ENCODE data around the gene FRY. TPM values are rescaled to one million over a fixed set of nuclear protein-coding genes. Genes with fewer than 3 reads are reported as not detected.
A peak's percentile ranks its signal among the peaks of the same experiment; 100 is the strongest.
"Not testable (repeated sequence)": the region's sequence is repeated elsewhere in the genome, so short reads cannot be mapped to it uniquely, and the experiment has no call there.

The FRY gene
- 2.4 and 5.7 TPM in 2 replicates for total RNA-seq (2014; rRNA removed; shearing (Covaris generic))

GRCh38 chr13:32031025-32031814, at the start of gene FRY:
Gene FRY, plus strand, starts transcription at chr13:32031774. Its CDS starts 22 bp downstream, at chr13:32031796.
- DNase-seq (ENCODE audit: low read depth) = peak; percentile 70

GRCh38 chr13:31982124-31982523, 49.5 kb upstream of the FRY start:
- peak; percentile 28 for DNase-seq (ENCODE audit: low read depth)

DNA sequence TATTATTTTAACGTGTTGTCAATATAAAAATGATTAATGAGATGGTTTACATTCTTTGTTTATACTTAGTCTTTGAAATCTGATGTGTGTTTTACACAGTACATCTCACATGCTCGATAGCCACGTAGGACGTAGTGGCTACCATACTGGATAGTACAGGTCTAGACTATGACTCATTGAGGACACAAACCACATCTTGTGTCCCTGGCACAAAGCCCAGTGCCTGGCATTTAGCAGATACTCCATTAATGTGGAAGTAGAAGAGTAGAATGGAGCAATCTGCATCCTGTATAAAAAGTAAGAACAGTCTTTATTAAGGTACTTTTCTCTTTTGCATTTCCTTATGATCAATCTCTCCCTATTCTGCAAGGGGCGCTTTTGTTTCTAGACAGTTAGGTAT, 49.0 kb upstream of the FRY start:
- DNase-seq (ENCODE audit: low read depth) = peak; percentile 96

- not testable (repeated sequence) for DNase-seq (ENCODE audit: low read depth)
Observed at GRCh38 chr13:31983696-31984095, 47.9 kb upstream of the FRY start.

DNA sequence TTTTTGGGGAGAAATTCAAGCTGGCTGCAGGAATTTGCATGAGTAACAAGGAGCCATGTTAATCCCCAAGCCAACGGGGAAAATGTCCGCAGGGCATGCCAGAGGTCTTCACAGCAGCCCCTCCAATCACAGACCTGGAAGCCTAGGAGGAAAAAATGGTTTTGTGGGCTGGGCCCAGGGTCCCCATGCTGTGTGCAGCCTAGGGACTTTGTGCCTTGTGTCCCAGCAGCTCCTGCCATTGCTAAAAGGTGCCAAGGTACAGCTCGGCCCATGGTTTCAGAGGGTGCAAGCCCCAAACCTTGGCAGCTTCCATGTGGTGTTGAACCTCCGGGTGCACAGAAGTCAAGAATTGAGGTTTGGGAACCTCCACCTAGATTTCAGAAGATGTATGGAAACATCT, 47.2 kb upstream of the FRY start:
- DNase-seq (ENCODE audit: low read depth) = not testable (repeated sequence)

DNA sequence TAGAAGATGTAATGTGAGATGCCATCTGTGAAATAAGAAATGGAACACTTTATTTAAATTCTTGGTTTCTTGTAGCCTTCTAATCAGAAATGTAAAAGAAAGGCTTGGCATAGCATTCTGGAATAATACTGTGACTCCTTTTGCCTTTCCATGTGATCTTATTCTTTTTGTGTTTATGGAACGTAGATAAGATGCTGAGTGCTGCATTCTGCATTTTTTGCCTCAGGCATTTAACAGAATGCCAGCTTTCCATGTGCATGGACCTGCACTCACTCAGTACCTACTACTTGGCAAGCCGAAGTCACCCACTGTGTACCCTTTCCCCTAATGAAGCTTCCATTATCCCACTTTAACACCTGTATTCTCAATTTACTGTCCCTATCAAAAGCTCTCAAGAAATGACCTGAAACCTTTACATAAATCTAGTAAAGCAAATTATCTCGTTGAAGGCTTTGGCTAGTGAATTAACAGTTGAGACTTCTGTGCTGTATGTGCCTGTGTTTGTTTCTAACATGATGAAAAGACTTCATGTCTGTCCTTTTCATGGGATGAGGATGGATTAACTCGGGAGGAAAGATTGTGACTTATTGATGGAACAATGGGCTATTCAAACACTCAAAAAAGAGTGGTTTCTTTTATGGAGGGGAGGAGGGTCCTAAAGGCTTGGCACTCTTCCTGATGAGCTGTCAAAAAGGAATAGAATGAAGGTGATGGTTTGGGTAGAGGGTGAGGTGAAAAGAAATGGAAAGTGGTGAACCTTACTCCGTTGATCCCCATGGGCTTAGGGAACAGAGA, 44.7 kb upstream of the FRY start:
- no peak for DNase-seq (ENCODE audit: low read depth)

GRCh38 chr13:31987535-31988170, 43.9 kb upstream of the FRY start:
- no peak for DNase-seq (ENCODE audit: low read depth)

DNA sequence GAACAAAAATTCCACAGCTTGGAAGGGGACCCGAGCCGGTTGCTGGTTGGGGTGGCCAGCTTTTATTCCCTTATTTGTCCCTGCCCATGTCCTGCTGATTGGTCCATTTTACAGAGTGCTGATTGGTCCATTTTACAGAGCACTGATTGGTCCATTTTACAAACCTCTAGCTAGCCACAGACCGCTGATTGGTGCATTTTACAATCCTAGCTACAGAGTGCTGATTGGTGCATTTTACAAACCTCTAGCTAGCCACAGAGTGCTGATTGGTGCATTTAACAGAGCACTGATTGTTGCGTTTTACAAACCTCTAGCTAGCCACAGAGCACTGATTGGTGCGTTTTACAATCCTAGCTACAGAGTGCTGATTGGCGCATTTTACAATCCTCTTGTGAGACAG, 37.2 kb upstream of the FRY start:
- not testable (repeated sequence) for DNase-seq (ENCODE audit: low read depth)

DNA sequence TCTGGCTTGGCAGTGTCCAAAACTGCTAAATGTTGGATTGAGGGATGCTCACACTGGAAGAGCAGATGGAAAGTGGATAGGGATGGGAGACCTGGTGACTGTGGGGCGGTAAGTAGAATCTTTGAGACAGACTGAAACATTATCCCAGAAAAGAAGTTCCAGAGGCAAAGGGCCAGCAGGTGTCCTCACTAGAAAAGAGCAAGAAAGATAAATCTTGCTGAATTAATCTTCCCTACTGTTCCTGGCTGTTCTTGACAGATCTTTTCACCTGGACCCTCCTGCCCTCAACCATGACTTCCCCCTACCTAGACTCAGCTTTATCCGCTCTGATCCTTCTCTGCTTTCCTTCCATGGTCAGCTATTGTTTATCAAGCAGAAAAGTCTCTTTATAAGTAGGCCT, 35.0 kb upstream of the FRY start:
- no peak for DNase-seq (ENCODE audit: low read depth)

GRCh38 chr13:31997641-31998040, 33.9 kb upstream of the FRY start:
- DNase-seq (ENCODE audit: low read depth) = no peak

- DNase-seq (ENCODE audit: low read depth) = peak; percentile 26
Observed at GRCh38 chr13:31998131-31998530, 33.4 kb upstream of the FRY start.

GRCh38 chr13:32000754-32001153, 30.8 kb upstream of the FRY start:
- DNase-seq (ENCODE audit: low read depth) = not testable (repeated sequence)

DNA sequence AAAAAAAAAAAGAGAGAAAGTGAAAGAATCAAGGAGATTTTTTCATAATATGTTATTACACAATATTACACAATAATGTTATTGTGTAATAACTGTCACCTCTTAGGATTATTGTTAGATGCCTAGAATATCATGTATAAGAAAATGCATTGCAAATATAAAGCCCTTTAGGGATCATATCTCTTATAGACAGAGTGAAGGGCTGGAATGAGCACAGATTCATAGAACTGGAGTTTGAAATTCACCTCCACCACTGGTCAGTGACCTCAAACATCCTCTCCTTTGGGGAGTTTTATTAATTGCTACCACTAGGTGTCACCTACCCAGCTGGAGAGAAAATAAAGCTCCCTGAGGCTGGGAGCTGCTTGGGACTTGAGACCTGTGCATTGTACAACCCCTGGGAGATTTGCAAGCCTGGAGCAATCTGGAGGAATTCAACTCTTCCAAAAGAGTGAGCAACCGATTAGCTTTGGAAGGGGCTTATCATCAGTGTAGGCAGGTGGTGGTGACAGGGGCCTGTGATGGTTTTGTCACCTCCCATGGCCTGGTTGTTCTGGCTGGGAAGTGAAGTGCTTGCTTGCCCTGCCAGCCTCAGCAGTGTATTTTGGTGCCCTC, 30.3 kb upstream of the FRY start:
- peak; percentile 54 for DNase-seq (ENCODE audit: low read depth)

GRCh38 chr13:32001769-32002168, 29.8 kb upstream of the FRY start:
- DNase-seq (ENCODE audit: low read depth) = no peak

- DNase-seq (ENCODE audit: low read depth) = no peak
Observed at GRCh38 chr13:32002873-32003272, 28.7 kb upstream of the FRY start.

DNA sequence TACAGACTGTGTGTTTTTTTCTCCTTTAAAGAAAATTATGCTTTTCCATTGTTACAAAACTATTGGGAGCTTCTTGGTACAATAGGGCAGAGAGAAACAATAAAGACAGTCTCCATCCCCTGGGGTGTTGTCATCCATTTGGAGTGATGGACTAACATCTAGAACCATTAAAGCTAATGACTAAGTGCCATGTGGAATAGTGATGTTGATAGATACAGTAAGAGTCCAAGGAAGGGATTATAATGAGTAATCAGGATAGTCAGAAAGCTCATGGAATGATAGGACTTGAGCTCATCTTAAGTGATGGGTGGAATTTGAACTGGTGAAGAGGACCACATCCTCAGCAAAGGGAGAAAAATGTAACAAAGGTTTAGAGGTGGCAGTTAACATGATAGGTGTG, 24.1 kb upstream of the FRY start:
- DNase-seq (ENCODE audit: low read depth) = no peak

GRCh38 chr13:32008518-32009175, 22.9 kb upstream of the FRY start:
- no peak for DNase-seq (ENCODE audit: low read depth)

DNA sequence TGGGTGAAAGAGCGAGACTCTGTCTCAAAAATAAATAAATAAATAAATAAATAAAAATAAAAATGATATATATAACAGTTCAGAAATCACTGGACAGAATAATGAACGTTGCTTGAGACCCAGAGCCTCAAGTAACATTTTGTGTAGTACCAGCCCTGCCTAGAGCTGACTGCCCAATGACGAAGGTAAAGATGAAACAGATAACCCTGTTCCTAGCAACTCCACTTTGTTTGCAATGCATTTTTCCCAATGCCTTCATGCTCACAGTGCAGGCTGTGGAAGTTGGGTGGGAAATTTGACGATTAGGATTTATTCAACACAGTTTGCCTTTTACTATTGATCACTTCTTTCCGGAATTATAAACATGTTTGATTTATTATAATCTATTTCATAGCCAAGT, 22.2 kb upstream of the FRY start:
- DNase-seq (ENCODE audit: low read depth) = no peak

DNA sequence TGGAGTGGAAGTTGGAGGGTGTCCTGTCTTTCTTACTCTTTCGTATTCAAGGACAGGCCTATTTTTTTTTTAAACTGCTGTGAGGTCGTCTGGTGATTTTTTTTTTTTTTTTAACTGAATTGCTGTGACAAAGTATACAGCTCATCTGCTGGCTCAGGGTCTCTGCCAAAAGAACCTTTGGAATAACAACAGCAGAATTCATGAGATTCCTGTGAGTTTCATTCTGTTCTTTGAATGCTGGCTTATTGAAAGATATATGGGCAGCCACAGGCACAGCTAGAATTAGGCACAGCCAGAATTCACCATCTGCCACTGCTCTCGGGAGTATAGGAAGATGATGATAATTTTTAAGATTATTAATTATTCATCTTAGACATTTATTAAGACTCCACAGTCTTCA, 21.4 kb upstream of the FRY start:
- no peak for DNase-seq (ENCODE audit: low read depth)

DNA sequence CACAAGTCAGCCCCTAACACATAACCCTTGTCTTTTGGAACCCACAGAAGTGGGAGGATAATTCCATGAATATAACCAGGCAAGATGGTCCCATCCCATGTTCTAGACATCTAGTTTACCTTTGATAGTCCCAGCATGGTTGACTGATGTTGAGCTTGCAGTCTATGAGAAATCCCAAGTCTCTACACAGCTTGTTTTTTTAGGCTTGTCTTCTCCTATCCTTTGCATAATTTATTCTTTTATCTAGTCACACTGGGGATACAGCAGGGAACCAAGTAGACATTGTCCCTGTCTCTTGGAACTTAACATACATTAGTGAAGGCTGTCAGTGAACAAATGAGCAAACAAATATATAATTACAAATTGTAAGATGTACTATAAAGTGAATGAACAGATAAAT, 19.6 kb upstream of the FRY start:
- no peak for DNase-seq (ENCODE audit: low read depth)

GRCh38 chr13:32013181-32013580, 18.4 kb upstream of the FRY start:
- no peak for DNase-seq (ENCODE audit: low read depth)

DNA sequence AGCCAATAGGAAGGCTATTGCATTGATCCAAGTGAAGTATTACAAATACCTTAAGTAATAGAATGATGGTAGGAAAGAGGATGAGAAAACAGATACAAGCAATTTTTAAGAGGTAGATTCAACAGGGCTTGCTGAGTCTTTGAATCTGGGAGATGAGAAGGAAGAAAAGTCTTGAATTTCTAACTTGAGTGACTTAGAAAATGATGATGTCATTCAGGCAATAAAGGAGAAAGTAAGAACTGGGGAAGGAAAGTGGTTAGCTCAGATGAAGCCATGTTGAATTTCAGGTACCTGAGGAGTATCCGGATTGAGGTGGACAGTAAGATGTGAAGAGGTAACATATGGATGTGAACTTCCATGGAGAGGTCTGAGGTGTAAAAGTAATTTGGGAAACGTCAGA, 15.5 kb upstream of the FRY start:
- DNase-seq (ENCODE audit: low read depth) = no peak

All from M059J (cell line).